PFSK-1 (cell line): Measurements from ENCODE around the gene BICD1.

ENCODE experiments used
- FOXP2 ChIP-seq: optimal IDR thresholded peaks from 2 replicates; pipeline ENCODE3; 2011; ENCODE audit warnings: borderline replicate concordance, control low read depth, inconsistent platforms; ENCODE audit not compliant: insufficient read depth; ENCODE audit errors: extremely low read length, extremely low read depth
- POLR2AphosphoS5 ChIP-seq: IDR thresholded peaks from 2 replicates; pipeline ENCODE4 v1.6.1; 2012; ENCODE audit warnings: low read depth, mild to moderate bottlenecking, control low read depth, low read length, moderate library complexity
- REST ChIP-seq, 2 experiments: IDR thresholded peaks; 2 replicates each; pipeline versions ENCODE4 v1.6.1 to v1.8.0; 2011 to 2012; ENCODE audit warnings: low read depth in 2 of 2, low read length in 2 of 2, control low read depth in 1 of 2, inconsistent platforms in 1 of 2, mild to moderate bottlenecking in 1 of 2, moderate library complexity in 1 of 2; ENCODE audit not compliant: insufficient read depth in 1 of 2
- SIN3A ChIP-seq: IDR thresholded peaks from 2 replicates; pipeline ENCODE4 v1.6.1; 2012; ENCODE audit warnings: mild to moderate bottlenecking, low read length, moderate library complexity, borderline replicate concordance; ENCODE audit not compliant: insufficient read depth
- TAF1 ChIP-seq: IDR thresholded peaks from 2 replicates; pipeline ENCODE4 v1.6.1; 2012; ENCODE audit warnings: low read length, control low read depth, borderline replicate concordance; ENCODE audit not compliant: insufficient read depth

BICD1 gene

GRCh38 chr12:32139064-32139421 lies 32.4 kb downstream of the BICD1 start:
- TF ChIP-seq FOXP2 (no peak), TAF1 (no peak), POLR2AphosphoS5 (no peak), SIN3A (no peak)

GRCh38 chr12:32140877-32141276 lies 34.2 kb downstream of the BICD1 start:
- TF ChIP-seq FOXP2, result no peak
- no peak for TF ChIP-seq TAF1
- no peak for TF ChIP-seq SIN3A
- no peak for TF ChIP-seq POLR2AphosphoS5
- TF ChIP-seq REST (IDR thresholded peaks at IDR 0.05; ENCODE audit: insufficient read depth in 1 of 2, low read depth in 2 of 2, low read length in 2 of 2), result no peak

GRCh38 chr12:32145096-32145495 lies 38.4 kb downstream of the BICD1 start:
- TF ChIP-seq TAF1 (no peak), SIN3A (no peak), REST (IDR thresholded peaks at IDR 0.05; ENCODE audit: insufficient read depth in 1 of 2, low read depth in 2 of 2, low read length in 2 of 2) (no peak), POLR2AphosphoS5 (no peak), FOXP2 (no peak)

GRCh38 chr12:32146074-32146873 lies 39.6 kb downstream of the BICD1 start:
- TF ChIP-seq REST (IDR thresholded peaks at IDR 0.05; ENCODE audit: insufficient read depth in 1 of 2, low read depth in 2 of 2, low read length in 2 of 2), result no peak
- TF ChIP-seq POLR2AphosphoS5, result no peak
- no peak for TF ChIP-seq TAF1
- TF ChIP-seq FOXP2, result no peak
- TF ChIP-seq SIN3A, result no peak

GRCh38 chr12:32148372-32148771 lies 41.7 kb downstream of the BICD1 start:
- TF ChIP-seq SIN3A (no peak), REST (IDR thresholded peaks at IDR 0.05; ENCODE audit: insufficient read depth in 1 of 2, low read depth in 2 of 2, low read length in 2 of 2) (no peak)
